Measurements from ENCODE around the gene GNG8.
A peak's percentile ranks its signal among the peaks of the same experiment; 100 is the strongest.

GRCh38 chr19:46616631-46617322 lies 19.2 kb downstream of the GNG8 start:
- TF ChIP-seq, protein P1, sequence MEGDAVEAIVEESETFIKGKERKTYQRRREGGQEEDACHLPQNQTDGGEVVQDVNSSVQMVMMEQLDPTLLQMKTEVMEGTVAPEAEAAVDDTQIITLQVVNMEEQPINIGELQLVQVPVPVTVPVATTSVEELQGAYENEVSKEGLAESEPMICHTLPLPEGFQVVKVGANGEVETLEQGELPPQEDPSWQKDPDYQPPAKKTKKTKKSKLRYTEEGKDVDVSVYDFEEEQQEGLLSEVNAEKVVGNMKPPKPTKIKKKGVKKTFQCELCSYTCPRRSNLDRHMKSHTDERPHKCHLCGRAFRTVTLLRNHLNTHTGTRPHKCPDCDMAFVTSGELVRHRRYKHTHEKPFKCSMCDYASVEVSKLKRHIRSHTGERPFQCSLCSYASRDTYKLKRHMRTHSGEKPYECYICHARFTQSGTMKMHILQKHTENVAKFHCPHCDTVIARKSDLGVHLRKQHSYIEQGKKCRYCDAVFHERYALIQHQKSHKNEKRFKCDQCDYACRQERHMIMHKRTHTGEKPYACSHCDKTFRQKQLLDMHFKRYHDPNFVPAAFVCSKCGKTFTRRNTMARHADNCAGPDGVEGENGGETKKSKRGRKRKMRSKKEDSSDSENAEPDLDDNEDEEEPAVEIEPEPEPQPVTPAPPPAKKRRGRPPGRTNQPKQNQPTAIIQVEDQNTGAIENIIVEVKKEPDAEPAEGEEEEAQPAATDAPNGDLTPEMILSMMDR (IDR thresholded peaks at IDR 0.05), result peak; percentile 28 to 56 (median 46)
- TF ChIP-seq POLR2A (IDR thresholded peaks at IDR 0.05), result no peak
